GM19025 (cell line): ENCODE results near the gene FHOD3.
"Not testable (repeated sequence)": the region's sequence is repeated elsewhere in the genome, so short reads cannot be mapped to it uniquely, and the experiment has no call there.

Experiments
- ATAC-seq: cut with Tn5 transposase; IDR thresholded peaks from one replicate; pipeline ENCODE4 v1.9.1; 2021; ENCODE audit warnings: mild to moderate bottlenecking, low read depth, moderate library complexity; ENCODE audit not compliant: unreplicated experiment

The FHOD3 gene

DNA sequence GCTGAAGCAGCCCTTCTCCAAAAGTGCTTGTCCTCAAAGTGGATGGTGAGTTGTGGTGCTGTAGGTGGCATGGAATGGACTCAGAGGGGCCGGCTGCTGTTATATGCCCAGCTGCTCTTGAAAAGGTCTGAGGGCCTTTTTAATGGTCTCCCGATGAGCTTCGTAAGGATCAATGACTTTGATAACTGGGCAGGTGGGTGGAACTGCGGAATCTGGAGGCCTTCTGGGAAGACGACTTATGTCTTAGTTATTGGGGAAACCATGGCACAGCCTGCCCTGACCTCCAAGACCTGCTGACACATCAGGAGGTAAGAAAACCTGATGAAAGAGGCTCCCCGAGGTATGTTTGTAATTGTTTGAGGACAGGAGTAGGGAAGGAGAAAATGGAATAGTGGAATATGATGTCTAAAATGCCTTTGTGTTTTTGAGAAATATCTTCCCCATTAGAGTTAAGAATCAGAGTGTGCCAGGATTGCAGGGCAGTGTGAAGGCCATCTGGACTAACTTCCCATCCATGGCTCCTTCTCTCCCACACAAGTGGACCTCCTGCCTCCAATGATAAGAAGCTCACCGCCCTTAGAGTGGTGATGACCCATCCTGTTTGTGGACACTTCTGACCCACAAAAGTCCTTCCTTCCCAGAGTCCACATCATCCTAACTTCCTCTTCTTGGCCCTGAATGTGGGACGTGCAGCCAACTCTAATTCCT lies 236.1 kb downstream of the FHOD3 start:
- no peak for ATAC-seq

DNA sequence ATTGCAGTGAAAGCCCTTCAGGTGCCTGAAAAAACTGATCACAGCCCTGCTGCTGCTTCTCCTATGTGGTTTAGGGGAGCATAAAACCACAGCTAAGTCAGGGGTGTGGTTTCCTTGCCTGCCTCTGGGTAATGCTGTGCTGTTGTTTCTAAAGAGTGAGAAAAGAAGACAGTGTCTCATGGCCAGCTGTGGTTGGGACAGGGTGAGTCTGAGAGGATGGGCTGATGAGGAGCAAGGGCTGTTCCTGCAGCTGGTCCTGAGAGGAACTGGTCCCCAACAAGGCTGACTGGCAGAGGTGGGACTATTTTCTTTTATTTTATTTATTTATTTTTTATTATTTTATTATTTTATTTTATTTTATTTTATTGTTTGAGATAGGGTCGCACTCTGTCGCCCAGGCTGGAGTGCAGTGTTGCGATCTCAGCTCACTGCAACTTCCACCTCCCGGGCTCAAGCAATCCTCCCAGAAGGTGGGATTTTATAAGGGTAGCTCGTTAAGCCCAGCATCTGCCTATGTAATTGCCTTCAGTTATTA lies 236.7 kb downstream of the FHOD3 start:
- ATAC-seq = no peak

DNA sequence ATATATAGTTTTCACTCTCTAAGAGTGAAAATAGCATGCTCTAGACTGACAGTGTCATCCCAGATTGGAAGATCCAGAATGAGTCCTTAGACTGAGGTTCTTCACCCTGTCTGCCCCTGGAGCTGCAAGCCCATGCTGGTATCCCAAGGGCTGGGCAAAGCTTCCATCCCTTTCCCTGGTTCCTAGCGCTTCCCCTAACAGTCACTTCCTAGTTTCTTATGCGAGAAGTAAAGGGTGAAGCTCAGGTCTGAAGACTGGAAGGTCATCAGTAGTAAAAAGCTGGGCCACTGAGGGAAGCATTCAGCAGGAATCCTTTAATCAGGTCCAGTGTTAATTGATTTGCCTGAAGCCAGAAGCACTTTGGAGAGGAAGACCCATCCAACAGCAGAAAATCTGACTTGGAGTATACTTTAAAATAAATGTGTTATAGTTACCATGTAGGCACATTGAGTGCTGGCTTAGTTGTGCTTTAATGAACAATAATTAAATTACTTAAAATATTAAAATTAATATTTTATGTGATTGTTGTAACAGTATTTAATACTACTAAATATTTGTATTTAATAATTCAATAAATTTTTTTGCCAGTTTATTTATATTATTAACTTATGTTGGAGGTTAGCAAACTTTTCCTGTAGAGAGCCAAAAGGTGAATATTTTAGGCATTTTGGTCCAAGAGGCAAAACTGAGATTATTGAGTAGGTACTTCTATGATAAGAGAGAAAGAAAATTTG lies 237.9 kb downstream of the FHOD3 start:
- ATAC-seq = no peak

DNA sequence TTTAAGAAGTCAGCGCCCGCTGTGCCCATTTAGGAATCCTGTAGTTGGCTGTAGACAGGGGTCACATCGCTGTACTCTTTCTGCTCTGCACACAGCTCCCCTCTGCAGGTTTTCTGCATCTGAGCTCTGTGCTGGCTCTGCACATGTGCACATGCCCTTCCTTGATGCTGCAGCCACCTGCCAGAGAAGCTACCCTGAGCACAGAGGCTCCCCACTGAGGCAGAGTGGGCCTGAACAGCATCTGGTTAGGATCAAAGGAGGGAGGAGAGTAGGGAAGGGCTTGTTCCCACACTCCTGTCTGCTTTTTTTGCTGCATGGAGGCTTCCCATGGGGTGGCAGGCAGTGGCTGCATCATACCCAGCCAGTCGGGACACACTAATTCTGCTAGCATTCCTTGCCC lies 238.9 kb downstream of the FHOD3 start:
- ATAC-seq = no peak

GRCh38 chr18:36537289-36537688 lies 239.8 kb downstream of the FHOD3 start:
- ATAC-seq = no peak

- no peak for ATAC-seq
Measured at GRCh38 chr18:36539674-36540231, 242.2 kb downstream of the FHOD3 start.

DNA sequence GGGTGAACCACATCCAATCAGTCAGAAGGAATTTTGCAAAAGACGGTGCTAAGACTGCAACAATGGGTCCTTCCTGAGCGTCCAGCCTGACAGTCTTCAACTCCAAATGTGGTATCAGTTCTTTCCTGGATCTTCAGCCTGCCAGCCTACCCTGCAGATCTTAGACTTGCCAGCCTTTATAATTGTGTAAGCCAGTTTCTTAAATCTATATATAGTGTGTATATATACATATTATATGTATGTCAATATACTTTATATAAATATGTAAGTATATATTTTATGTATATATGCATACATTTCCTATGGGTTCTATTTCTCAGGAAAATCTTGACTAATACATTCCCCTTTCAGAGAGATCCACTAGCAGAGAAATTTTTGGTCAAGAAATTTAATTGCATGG lies 245.5 kb downstream of the FHOD3 start:
- no peak for ATAC-seq

DNA sequence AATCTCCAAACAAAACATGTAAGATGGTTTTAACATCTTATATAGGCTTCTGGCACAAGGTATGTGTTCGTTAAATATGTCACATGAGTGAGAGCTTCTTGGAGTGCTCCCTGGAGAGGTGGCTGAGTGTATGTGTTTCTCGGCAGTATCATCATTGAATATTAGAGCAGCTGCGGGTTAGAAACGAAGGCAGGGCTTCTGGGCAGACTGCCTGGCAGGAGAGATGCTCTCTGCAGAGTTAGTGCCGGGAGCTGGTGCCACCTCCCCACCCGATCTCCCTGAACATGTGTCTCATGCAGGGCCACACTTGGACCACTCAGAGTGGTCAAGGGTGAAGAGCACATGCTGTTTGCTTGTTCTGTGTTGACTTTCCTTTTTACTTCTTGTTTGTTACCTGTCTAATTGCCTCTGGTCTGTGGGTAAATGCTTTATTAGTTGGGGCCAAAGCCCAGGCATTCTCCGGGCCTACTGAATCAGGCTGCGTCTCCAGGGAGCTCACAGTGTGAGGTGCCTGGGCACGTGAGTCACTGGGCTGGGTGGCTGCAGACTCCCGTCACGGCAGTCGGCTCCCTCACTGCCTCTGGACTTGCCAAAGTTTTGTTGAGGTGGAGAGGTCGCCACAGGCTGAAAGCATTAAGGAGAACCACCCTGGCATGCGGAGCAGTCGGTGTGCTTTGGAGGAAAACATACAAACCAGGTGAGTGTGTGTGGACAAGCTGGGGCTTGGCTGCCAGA lies 246.6 kb downstream of the FHOD3 start:
- ATAC-seq = no peak

DNA sequence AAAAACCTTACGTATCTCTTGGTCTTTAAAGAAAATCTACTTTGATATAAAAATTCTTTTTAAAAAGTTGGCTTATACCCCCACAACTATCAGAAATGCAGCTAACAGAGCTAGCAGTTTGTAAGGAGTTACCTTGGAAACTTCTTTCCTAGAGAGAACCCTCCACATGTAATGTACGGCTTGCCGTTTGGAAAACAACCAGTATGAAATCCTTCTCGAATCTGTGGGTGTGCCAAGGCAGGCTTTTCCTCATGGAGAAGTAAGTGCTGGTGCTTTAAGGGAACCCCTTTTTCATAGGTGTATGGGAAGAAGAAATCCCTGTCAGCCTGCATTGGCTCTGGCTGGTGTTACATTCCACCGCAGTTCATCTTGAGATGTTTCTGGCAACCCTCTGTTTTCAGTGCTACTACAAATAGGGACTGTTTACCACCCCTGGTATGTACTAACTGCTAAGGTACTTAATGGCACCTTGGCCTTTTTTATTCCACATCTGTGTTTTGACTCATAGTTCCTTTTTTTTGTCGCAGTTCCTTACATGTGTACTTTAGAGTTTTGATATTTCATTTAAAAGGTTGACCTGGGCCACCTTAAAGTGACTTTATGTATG lies 248.4 kb downstream of the FHOD3 start:
- ATAC-seq = no peak

- ATAC-seq = no peak
Measured at GRCh38 chr18:36546876-36547275, 249.4 kb downstream of the FHOD3 start.

GRCh38 chr18:36547544-36547943 lies 250.0 kb downstream of the FHOD3 start:
- ATAC-seq = no peak

GRCh38 chr18:36551274-36551673 lies 253.8 kb downstream of the FHOD3 start:
- ATAC-seq = not testable (repeated sequence)

- ATAC-seq = no peak
Measured at GRCh38 chr18:36558234-36558633, 260.7 kb downstream of the FHOD3 start.

DNA sequence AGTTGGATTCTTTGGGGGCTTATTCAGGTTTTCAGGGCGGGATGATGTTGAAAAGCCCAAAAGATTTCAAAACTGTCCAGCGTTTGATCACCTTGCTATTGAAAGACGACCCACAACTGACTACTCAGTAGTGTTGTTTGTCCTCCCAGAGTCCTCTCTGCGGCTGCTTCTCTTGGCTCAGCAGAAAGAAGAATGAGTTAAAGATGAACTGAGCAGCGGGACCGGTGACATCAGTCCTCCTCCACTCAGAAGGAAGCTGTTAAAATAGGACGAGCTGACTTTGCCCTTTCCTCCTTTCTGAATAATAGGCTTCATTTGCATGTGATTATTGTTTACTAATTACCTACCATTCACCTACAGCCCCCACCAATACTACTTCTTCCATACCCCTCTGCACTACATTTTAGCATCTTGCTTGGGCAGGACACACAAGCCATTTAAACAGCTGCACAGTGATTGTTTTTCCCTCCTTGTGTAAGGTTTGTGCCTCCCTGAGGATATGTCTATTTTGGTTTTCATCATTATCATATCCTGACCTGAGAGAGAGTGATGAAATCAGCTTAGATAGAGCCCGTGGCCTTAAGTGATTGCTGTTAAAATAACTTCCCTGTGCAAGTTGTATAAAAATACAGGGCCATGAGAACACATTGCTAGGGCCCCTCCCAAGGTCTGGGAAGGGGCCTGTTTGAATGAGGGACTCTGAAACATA lies 261.8 kb downstream of the FHOD3 start:
- no peak for ATAC-seq

DNA sequence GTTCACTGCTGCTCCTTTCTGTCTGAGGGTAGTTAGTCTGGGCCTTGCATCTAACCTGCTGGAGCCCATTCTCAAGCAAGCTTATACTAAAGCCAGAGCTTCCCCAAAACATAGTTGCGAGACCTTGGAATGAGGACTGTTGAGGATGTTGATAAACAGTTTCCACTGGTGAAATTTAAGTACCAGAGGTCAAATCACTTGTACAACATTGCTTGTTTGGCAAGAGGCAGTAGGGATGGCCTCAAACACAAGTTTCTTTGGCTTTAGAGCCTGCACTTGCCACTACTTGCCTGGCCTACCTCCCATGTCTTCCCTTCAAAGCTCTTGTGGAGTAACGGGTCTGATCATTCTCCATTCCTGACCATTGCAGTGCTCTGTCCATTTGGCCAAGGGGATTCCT lies 262.7 kb downstream of the FHOD3 start:
- no peak for ATAC-seq

DNA sequence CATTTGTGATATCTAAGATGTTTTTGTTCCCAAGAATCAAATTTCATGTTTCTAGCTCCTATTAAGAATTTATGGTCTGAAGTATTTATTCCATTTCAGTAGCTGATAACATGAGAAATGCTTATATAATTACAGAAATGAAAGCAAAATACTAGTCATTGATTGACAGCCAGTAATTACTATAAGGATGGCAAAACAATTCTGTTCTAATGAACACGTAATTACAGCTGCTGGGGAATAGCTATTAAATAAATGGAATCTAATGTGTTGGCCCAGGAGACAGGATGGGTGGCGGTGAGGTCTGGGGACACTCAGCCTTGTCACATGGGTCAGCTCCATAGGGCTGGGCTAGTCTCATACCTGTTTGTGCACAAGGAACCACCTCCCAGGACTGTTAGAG lies 263.5 kb downstream of the FHOD3 start:
- ATAC-seq = no peak

DNA sequence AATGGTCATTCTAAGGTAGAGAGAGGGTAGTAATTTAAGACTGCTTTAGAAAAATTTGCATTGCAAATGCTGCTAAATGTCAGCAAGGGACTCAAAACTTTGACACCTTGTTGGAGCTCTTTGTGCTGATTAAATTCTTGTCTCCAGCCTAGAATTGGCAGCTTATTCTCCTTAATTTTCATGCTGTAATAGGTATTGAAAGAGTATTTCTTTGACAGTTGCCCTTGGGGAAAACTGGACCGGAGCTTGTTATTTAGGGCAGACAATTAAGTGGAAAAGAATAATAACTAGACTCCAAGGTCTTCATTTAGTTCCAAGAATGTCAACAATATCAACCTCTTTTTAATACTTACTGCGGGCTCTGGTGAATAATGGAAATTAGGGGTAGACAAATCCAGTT lies 267.3 kb downstream of the FHOD3 start:
- ATAC-seq = no peak

DNA sequence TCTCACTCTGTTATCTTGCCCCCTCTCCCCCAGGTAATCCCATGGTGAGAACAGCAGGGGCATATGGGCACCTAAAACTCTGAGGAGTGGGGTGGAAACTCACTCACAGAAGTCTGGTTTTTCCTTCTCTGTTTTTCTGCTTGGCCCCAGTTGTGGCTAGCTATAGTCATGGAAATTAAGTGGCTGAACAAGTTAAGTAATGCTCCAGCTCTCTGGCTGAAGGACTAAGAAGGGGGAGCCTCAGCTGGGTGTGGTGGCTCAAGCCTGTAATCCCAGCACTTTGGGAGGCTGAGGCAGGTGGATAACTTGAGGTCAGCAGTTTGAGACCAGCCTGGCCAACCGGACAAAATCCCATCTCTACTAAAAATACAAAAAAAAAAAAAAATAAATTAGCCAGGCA lies 270.3 kb downstream of the FHOD3 start:
- ATAC-seq = no peak

DNA sequence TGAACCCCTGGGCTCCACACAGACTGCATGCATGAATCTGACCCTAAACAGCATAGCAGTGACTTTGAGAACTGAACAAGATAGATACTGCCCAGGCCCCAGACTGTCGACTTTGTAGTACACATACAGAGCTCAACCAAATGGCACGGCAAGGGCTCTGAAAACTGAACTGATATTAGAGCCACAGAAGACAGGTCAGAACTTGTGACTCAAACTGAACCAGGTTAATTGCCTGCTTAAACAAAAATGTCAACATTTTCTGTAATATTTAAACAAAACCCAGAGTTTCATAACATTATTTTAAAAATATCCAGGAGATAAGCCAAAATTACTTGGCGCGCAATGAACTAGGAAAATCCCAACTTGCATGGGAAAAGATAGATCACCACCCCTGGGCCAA lies 271.0 kb downstream of the FHOD3 start:
- no peak for ATAC-seq
